Epidermal melanocyte (primary cell): Measurements from ENCODE around the gene ARHGAP23.
"Not testable (repeated sequence)": the region's sequence is repeated elsewhere in the genome, so short reads cannot be mapped to it uniquely, and the experiment has no call there.

Experiments used
- DNase-seq: peaks from one replicate; pipeline ENCODE4 v3.0.0; 2011; ENCODE audit warnings: low spot score; ENCODE audit not compliant: insufficient read length

The ARHGAP23 gene

GRCh38 chr17:38510421-38511149, 82.3 kb downstream of the ARHGAP23 start:
- no peak for DNase-seq

- DNase-seq, result no peak
Measured at GRCh38 chr17:38511150-38512108, 83.2 kb downstream of the ARHGAP23 start.

GRCh38 chr17:38512473-38513058, 84.3 kb downstream of the ARHGAP23 start:
- no peak for DNase-seq

- DNase-seq, result not testable (repeated sequence)
Measured at GRCh38 chr17:38526526-38526925, 98.3 kb downstream of the ARHGAP23 start.

- DNase-seq, result not testable (repeated sequence)
Measured at GRCh38 chr17:38528141-38528540, 99.9 kb downstream of the ARHGAP23 start.

GRCh38 chr17:38530856-38531255, 102.6 kb downstream of the ARHGAP23 start:
- not testable (repeated sequence) for DNase-seq

GRCh38 chr17:38531761-38532160, 103.5 kb downstream of the ARHGAP23 start:
- DNase-seq, result not testable (repeated sequence)

- no peak for DNase-seq
Measured at GRCh38 chr17:38532451-38532850, 104.2 kb downstream of the ARHGAP23 start.

GRCh38 chr17:38533241-38533640, 105.0 kb downstream of the ARHGAP23 start:
- no peak for DNase-seq

GRCh38 chr17:38533866-38534497, 105.7 kb downstream of the ARHGAP23 start:
- no peak for DNase-seq

GRCh38 chr17:38534498-38534885, 106.2 kb downstream of the ARHGAP23 start:
- DNase-seq, result no peak

- no peak for DNase-seq
Measured at GRCh38 chr17:38535886-38536285, 107.6 kb downstream of the ARHGAP23 start.

GRCh38 chr17:38536661-38537060, 108.4 kb downstream of the ARHGAP23 start:
- no peak for DNase-seq

- DNase-seq, result no peak
Measured at GRCh38 chr17:38538906-38539305, 110.6 kb downstream of the ARHGAP23 start.

- DNase-seq, result no peak
Measured at GRCh38 chr17:38539386-38539785, 111.1 kb downstream of the ARHGAP23 start.

- DNase-seq, result no peak
Measured at GRCh38 chr17:38540514-38541045, 112.3 kb downstream of the ARHGAP23 start.

- DNase-seq, result no peak
Measured at GRCh38 chr17:38541281-38541680, 113.0 kb downstream of the ARHGAP23 start.

GRCh38 chr17:38542286-38542685, 114.0 kb downstream of the ARHGAP23 start:
- DNase-seq, result no peak

GRCh38 chr17:38543403-38544174, 115.3 kb downstream of the ARHGAP23 start:
- DNase-seq, result no peak

- no peak for DNase-seq
Measured at GRCh38 chr17:38544175-38544838, 116.0 kb downstream of the ARHGAP23 start.
